ENCODE data around the gene HHIPL2.
"Not testable (repeated sequence)": the region's sequence is repeated elsewhere in the genome, so short reads cannot be mapped to it uniquely, and the experiment has no call there.

The HHIPL2 gene

DNA sequence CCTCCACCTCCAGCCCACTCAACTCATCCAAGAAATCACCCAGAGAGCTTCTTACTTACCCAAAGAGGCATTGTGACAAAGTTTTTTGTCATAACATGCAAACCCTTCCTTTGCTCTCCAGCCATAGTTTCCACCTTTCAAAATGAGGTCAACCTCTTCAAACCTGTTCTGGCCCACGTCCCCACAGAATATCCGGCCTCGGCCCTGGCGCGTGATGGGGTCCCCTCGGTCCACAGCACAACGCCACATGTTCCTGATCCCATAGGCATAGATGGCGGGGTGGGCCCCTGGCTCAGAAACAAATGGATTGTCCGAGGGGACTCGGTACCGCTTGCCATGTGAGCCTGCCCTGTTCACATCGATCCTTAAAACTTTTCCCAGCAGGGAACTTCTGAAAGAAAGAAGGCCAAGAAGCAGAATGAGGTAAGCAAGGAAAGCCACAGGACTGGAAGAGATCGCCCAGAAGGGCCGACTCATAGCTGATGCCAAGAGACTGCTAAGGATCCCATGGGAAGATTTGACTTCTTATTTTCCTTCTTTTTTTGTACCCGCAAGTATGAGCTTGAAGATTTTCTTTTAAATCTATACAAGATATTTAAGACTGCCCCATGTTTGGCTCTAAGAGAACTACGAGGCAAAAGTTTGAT is 7.8 kb downstream of the HHIPL2 start:
- DNase-seq (ENCODE audit: low spot score): no peak

DNA sequence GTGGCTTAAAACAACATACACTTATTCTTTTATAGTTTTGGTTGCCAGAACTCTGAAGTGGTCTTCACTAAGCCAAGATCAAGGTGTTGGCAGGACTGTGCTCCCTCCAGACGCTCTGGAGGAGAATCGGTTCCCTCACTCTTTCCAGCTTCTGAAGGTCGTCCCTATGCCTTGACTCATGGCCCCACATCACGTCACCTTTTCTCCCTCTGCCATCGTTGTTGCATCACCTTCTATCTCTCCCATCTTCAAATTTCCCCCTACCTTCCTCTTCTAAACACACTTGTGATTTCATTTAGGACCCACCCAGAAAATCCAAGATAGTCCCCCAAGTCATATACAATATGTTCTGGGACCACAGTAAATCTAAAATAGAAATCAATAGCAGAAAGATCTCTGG is 12.4 kb downstream of the HHIPL2 start:
- DNase-seq (ENCODE audit: low spot score): no peak

DNA sequence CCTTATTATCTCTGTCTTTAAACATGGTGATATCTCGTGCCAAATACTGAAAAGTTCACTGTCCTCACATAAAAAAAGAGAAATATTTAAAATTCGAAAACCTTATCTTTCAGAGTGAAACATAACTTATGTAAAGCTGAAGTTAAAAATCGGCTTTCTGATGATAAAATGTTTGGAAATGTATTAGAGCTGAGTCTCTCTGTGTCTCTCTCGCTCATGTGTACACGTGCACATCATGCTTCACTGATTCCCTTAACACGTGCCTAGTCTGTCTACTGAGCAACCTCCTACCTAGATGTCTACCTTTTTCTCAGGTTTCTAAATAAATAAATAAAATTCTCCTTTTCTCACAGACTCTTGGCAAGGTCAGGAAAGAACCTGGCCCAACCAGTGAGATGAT is 17.1 kb downstream of the HHIPL2 start:
- DNase-seq (ENCODE audit: low spot score): no peak

DNA sequence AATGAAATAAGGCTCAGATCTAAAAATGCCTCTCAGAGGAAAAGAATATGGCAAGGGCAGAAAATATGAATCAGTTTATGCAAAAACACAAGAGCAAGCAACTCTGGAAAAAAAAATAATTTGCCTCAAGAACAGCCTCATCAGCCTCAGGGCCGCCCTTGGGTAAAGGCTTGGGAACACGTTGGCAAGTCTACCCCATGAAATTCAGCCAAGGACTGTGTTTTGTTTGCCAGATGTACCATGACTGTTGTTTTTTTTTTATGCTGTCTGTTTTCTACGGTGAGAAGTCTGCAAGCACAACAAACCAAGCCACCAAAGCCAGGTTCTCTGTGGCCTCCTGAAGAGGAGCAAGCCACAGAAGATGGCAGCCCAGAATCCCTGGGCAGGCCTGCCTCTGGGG is 18.0 kb downstream of the HHIPL2 start:
- DNase-seq (ENCODE audit: low spot score): no peak

DNA sequence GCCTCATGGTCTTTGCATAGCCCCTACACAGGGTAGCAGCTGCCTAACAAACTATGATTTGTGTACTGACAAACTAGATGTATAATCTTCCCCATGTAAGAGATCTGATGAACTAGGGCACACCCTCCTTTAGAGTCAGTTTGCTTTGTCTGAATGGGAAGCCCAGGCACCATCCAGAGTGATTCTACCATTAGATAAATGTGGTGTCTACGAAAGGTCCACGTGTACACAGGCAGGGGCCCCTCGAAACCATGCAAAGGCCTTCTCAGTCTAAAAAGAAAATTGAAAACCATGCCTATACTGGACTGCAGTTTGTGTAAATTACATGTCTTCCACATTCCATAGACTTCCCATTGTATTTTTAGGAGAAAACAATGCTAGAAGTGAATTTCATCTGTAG is 18.7 kb downstream of the HHIPL2 start:
- no peak for DNase-seq (ENCODE audit: low spot score)

DNA sequence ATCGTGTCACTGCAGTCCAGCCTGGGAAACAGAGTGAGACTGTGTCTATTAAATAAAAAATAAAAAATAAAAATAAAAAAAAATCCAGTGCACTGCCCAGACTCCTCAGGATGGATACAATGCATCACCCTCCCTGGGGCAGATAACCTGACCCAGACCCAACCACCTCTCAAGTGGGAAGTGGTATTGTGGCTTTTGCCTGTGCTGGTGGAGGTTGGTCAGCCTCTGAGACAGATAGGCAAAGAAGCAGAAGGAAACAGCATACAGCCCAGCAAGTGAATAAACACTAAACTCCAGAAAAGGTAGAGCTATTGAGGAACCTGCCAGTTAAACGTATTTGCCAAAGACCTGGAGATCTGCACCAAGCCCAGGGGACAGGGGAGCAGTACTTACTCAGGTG is 22.0 kb downstream of the HHIPL2 start:
- no peak for DNase-seq (ENCODE audit: low spot score)

DNA sequence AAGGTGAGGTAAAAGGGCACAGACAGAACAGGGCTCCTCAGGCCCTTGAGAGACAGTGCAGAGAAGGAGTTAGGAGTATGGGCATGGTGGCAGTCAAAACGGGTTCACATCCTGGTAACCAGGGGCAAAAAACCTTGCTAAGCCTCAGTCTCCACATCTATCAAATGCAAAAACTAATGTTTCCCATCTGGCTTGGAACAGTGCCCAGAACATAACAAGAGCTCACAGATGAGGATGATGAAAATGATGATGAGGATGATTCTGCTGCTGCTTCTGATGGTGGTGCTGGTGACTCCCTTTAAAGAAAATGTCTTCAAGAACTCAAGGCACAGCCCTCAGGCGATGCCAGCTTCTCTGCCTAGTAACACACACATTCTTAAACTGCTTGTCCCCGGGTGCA is 24.1 kb downstream of the HHIPL2 start:
- DNase-seq (ENCODE audit: low spot score): no peak

DNA sequence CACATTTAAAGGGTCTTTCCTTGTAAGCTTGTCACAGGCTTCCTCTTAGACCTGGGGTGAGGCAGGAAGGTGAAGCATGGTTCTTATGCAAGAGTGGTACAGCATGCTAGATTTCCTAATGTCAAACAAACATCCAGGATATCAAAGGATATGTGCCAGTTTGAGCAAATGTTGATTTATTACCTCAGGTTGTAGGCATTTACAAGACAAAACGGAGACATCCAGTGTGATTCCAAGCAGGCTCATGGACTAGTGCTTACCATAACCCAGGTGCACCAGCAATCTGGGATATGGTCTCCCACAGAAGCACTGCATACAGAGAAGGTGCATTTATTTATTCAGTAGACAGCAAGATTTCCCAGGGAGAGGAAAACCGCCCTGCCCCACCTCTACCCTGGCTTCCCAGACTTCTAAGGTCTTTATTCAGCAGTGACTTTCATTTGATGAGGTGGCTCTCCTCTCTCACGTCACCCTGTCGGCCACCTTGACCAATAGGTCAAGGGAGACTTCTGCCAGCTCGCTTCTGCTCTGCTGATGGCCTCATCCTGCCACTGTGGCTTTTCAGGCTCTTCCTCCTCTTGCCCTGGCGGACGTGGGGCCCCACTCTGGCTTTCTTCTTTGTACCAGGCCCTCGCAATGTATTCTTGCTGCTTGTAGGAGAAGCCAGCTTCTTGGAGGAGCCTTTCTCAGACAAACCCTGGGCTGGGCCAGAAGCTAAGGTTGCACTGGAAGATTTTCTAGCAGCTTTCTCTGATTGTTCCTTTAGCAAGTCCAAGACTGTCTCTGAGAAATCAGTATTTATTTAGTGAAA is 25.6 kb downstream of the HHIPL2 start:
- DNase-seq (ENCODE audit: low spot score): no peak

DNA sequence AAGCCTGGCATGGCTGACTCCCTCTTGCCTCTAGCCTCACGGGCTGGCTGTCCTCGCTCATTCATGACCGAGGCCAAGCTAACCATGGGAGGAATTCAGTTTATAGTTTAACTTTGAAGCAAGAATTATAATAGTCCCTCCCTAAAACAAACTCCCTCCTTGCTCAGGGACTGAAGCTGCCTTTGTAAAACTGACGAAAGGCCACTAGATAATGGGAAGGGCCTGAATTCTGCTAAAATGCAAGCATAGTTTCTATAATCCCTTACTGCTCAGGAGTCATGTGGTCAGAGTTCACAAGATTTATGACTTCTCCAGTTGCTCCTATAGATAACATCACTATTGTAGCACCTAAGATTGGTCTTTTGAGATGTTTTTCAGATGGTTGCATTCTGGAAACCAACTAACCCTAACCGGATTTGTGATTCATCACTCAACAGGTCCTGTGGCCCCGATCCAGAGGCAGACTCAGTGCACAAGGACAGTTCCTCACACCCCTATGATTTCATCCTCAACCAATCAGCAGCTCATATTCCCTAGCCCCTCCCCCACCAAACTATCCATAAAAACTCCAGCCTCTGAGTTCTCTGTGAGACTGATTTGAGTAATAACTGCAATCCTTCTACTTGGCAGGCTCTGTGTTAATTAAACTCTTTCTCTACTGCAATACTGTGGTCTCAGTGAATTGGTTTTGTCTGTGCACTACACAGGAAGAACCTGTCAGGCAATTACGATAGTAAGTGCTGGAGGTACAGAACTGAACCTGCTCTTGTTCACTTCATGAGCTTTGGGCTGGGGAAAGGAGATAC is 26.4 kb downstream of the HHIPL2 start:
- no peak for DNase-seq (ENCODE audit: low spot score)

DNA sequence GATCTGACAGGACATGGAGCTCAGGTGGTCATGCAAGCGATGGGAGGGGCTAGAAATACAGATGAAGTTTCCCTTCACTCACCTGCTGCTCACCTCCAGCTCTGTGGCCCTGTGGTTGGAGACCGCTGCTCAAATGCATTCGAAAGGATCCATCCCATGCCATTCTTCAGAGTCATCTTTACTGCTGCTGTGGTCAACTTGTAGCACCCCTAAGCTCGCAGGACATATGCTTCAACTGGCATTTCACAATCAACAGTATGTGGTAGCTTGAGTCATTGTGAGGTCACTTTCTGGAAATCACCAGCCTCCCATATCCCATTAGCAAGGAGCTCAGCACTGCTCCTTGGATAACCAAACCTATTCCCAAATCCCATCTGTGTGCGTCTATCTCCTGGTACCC is 58.4 kb downstream of the HHIPL2 start:
- not testable (repeated sequence) for DNase-seq (ENCODE audit: low spot score)

DNA sequence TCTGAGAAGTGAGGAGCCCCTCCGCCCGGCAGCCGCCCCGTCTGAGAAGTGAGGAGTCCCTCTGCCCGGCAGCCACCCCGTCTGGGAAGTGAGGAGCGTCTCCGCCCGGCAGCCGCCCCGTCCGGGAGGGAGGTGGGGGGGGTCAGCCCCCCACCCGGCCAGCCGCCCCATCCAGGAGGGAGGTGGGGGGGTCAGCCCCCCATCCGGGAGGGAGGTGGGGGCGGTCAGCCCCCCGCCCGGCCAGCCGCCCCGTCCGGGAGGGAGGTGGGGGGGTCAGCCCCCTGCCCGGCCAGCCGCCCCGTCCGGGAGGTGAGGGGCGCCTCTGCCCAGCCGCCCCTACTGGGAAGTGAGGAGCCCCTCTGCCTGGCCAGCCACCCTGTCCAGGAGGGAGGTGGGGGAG is 60.1 kb downstream of the HHIPL2 start:
- not testable (repeated sequence) for DNase-seq (ENCODE audit: low spot score)

DNA sequence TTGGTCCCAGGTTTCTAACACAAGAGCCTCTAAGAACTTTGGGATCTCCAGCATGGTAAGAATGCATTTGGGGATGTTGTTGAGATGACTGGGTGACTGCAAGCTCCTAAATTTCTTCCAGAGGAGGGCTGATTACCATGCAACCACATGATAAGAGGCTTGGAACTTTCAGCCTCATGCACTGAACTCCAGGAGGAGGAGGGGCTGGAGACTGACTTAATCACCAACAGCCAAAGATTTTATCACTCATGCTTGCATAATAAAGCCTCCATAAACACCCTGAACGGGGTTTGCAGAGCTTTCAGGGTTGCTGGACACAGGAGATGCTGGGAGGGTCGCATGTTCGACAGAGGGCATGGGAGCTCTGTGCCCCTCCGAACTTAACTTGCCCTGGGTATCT is 63.9 kb downstream of the HHIPL2 start:
- not testable (repeated sequence) for DNase-seq (ENCODE audit: low spot score)

DNA sequence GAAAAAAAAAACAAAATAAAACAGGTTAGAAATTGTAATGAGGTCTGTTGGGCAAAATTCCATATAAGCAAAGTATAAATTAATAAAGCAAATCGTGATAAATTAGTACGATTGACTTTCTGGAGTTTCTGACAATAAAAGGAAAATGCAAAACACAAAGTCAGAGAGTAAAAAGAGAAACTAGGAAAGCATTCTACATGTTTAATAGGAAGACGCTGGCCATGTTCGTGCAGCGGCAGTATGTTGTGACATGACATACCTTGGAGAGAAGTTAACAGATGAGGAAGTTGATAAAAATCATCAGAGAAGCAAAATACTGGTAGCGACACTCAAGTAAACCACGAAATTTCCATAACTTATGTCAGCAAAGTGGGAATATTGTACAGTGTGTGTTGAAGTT is 68.3 kb downstream of the HHIPL2 start:
- DNase-seq (ENCODE audit: low spot score): not testable (repeated sequence)

DNA sequence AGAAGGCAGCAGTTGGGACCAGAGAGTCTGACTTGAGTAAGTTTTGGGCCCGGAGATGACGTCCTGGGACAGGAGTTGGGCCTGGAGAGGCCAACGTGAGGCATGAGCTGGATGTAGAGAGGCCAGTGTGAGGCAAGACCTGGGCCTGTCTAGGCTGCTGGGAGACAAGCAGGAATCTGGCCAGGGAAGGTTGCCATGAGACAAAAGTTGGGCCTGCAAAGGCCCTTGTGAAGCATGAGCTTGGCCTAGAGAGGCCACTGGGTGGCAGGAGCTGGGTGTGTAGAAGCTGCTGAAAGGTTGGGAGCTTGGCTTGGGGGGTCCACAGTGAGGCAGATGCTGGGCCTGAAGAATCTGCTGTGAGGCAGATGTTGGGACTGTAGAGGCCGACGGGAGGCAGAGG is 71.5 kb downstream of the HHIPL2 start:
- not testable (repeated sequence) for DNase-seq (ENCODE audit: low spot score)

DNA sequence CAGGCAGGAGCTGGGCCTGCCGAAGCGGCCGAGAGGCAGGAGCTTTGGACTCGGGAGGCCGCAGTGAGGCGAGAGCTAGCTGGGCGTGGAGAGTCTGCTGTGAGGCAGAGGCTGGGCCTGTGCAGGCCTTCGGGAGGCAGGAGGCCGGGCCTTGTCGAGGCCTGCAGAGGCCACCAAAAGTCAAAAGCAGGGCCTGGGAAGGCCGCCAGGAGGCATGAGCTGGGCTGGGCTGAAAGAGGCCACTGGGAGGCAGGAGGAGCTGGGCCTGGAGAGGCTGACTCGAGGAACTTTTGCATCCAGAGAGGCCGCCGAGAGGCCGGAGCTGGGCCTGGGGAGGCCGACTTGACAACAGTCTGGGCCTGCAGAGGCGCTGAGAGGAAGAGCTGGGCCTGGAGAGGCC is 74.2 kb downstream of the HHIPL2 start:
- DNase-seq (ENCODE audit: low spot score): not testable (repeated sequence)

DNA sequence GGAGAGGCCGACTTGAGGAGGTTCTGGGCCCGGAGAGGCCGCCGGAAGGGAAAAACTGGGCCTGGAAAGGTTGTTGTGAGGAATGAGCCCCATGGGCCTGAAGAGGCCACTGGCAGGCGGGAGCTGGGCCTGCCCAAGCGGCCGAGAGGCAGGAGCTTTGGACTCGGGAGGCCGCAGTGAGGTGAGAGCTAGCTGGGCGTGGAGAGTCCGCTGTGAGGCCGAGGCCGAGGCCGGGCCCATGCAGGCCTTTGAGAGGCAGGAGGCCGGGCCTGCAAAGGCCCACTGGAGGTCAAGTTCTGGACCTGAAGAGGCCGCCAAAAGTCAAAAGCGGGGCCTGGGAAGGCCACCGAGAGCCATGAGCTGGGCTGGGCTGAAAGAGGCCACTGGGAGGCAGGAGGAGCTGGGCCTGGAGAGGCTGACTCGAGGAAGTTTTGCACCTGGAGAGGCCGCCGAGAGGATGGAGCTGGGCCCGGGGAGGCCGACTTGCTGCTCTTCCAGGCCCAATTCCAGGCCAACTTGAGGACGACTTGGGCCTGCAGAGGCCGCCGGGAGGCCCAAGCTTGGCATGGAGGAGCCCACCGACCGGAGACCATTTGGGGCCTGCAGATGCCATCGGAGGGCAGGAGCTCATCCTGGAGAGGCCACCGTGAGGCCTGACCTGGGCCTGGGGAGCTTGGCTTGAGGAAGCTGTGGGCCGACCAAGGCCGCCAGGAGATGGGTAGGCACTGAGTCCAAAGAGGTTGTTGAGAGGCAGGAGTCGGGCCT is 74.9 kb downstream of the HHIPL2 start:
- DNase-seq (ENCODE audit: low spot score): not testable (repeated sequence)
